K562 (cell line): ENCODE data around the gene CCR7. TPM values are rescaled to one million over a fixed set of nuclear protein-coding genes. Genes with fewer than 3 reads are reported as not detected.

Experiments
- DACH1 ChIP-seq: fragments of 450-650 bp; IDR thresholded peaks from 2 replicates; pipeline ENCODE4 v1.6.1; 2018; ENCODE audit not compliant: partially characterized antibody
- FOSL1 ChIP-seq: fragments of 200-800 bp; sonication (Bioruptor generic); conservative IDR thresholded peaks from 2 replicates; pipeline ENCODE4 v1.6.1; 2016; ENCODE audit warnings: missing genetic modification characterization, missing compliant biosample characterization
- FOXM1 ChIP-seq, 2 experiments: fragments of 450-650 bp in 1 of 2; sonication (generic) in 1 of 2; formaldehyde crosslinking in 1 of 2; IDR thresholded peaks; 2 replicates each; pipeline versions ENCODE4 v1.6.1 to v1.9.0; 2017 to 2022; ENCODE audit warnings: low read depth in 2 of 2, mild to moderate bottlenecking in 2 of 2, missing genetic modification reagents in 1 of 2, moderate library complexity in 1 of 2
- HIVEP1 ChIP-seq: fragments of 250-450 bp; sonication (Bioruptor Pico); IDR thresholded peaks from 2 replicates; pipeline ENCODE4 v1.4.0; 2020; ENCODE audit warnings: mild to moderate bottlenecking
- LARP7 ChIP-seq: fragments of 450-650 bp; IDR thresholded peaks from 2 replicates; pipeline ENCODE4 v1.6.1; 2016
- MYC ChIP-seq, 2 experiments: fragments of 250-450 bp in 1 of 2; sonication (Bioruptor Pico) in 1 of 2; IDR thresholded peaks; 2 replicates each; pipeline versions ENCODE4 v1.5.1 to v1.6.1; 2012 to 2021; ENCODE audit warnings: low read depth in 2 of 2, borderline replicate concordance in 1 of 2, improper control_type of control experiment in 1 of 2, low read length in 1 of 2, mild to moderate bottlenecking in 1 of 2, moderate library complexity in 1 of 2
- NCOR1 ChIP-seq: fragments of 450-650 bp; IDR thresholded peaks from 2 replicates; pipeline ENCODE4 v1.6.1; 2016; ENCODE audit warnings: mild to moderate bottlenecking, moderate library complexity
- PHF21A ChIP-seq: fragments of 450-650 bp; IDR thresholded peaks from 2 replicates; pipeline ENCODE4 v1.6.1; 2017; ENCODE audit warnings: low read depth, borderline replicate concordance
- RCOR1 ChIP-seq, 2 experiments: IDR thresholded peaks; 2 replicates each; pipeline ENCODE4 v1.6.1; 2012; ENCODE audit warnings: low read depth in 2 of 2, low read length in 2 of 2, borderline replicate concordance in 1 of 2, improper control_type of control experiment in 1 of 2
- SRSF3 ChIP-seq: fragments of 200-400 bp; formaldehyde crosslinking; IDR thresholded peaks from 2 replicates; pipeline ENCODE4 v1.6.1; 2016; ENCODE audit warnings: mild to moderate bottlenecking, low read length, moderate library complexity; ENCODE audit not compliant: insufficient read depth
- STAT5A ChIP-seq: IDR thresholded peaks from 2 replicates; pipeline ENCODE4 v1.6.1; 2012; ENCODE audit warnings: low read length, inconsistent platforms, borderline replicate concordance
- ZNF24 ChIP-seq: fragments of 450-650 bp; IDR thresholded peaks from 2 replicates; pipeline ENCODE4 v1.6.1; 2016
- polyA plus RNA-seq, 8 experiments: library from polyadenylated mRNA; depleted of rRNA in 4 of 8; stranded (reverse) in 5 of 8; unstranded in 3 of 8; fragments of >200 nt; fragmentation: Nextera tagmentation in 2 of 8; fragmentation: Illumina TruSeq in 1 of 8; extraction: Ambion mirVana in 2 of 8; extraction: Trizol in 1 of 8; gene quantifications; 2 replicates each; pipeline versions ENCODE4 v1.2.1 to v1.2.3, GENCODE V29; 2011 to 2014; ENCODE audit warnings: inconsistent platforms in 1 of 8, missing spikeins in 1 of 8
- total RNA-seq, 7 experiments: library from RNA; depleted of rRNA in 6 of 7; stranded (reverse); fragments of >200 nt in 6 of 7; fragmentation: Illumina TruSeq in 2 of 7; extraction: Trizol in 2 of 7; gene quantifications; 2 replicates each; pipeline versions ENCODE4 v1.2.1 to v1.2.3, GENCODE V29; 2011 to 2021; ENCODE audit warnings: low replicate concordance in 1 of 7
- TF ChIP-seq, protein P1 (sequence below): fragments of 450-650 bp; IDR thresholded peaks from 2 replicates; pipeline ENCODE4 v1.6.1; 2018; ENCODE audit not compliant: partially characterized antibody
- TF ChIP-seq, protein P2 (sequence below): fragments of 450-650 bp; IDR thresholded peaks from 2 replicates; pipeline ENCODE4 v1.6.1; 2016; ENCODE audit warnings: antibody characterized with exemption
- TF ChIP-seq, protein P3 (sequence below): IDR thresholded peaks from 3 replicates; pipeline ENCODE4 v1.6.1; 2011; ENCODE audit warnings: borderline replicate concordance, mild to moderate bottlenecking; ENCODE audit not compliant: insufficient read length, insufficient read depth
- TF ChIP-seq, protein P4 (sequence below): fragments of 200-800 bp; sonication (Bioruptor generic); IDR thresholded peaks from 2 replicates; pipeline ENCODE4 v1.6.1; 2017; ENCODE audit warnings: missing genetic modification characterization, missing compliant biosample characterization
- TF ChIP-seq, protein P5 (sequence below): fragments of 450-650 bp; IDR thresholded peaks from 2 replicates; pipeline ENCODE4 v1.6.1; 2017; ENCODE audit warnings: mild to moderate bottlenecking, moderate library complexity

The CCR7 gene
- total and polyA plus RNA-seq, 9 of the 15 experiments (the other 6 are each of a cell fraction or from before 2014, with no cell fraction given) = 0.14 to 1.4 (median 0.56) TPM

DNA sequence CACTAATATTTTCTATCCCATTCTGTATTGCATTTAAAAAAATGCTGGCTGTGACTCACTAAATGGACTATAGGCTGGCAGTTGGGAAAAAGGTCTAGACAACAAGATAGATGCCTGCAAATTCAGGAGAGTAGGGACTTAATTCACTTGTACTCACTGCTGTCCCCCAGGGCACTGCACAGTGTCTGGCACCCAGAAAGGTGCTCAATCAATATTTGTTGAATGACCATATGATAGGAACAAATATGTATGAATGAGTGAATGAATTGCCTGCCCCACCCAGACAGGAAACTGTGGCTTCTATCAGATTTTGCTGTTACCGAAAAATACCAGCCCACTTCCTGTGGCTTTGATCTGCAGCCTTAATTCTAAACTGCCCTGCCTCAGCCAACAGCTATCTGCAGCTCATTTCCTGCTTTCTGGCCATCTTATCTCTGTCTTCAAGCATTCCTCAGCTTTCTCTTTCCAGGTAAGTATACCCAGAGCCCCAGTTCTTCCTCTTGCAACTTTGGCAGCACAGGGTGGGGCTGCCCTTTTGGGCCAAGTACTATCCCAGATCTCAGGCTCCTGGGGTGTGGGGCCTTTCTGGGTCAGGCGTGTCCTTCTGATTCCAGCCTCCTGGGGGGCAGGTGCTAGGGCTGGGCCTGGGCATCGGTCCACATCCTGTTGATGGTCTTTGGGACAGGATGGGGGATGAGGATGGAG lies 48.5 kb downstream of the CCR7 start (continued):
- TF ChIP-seq, protein P1, sequence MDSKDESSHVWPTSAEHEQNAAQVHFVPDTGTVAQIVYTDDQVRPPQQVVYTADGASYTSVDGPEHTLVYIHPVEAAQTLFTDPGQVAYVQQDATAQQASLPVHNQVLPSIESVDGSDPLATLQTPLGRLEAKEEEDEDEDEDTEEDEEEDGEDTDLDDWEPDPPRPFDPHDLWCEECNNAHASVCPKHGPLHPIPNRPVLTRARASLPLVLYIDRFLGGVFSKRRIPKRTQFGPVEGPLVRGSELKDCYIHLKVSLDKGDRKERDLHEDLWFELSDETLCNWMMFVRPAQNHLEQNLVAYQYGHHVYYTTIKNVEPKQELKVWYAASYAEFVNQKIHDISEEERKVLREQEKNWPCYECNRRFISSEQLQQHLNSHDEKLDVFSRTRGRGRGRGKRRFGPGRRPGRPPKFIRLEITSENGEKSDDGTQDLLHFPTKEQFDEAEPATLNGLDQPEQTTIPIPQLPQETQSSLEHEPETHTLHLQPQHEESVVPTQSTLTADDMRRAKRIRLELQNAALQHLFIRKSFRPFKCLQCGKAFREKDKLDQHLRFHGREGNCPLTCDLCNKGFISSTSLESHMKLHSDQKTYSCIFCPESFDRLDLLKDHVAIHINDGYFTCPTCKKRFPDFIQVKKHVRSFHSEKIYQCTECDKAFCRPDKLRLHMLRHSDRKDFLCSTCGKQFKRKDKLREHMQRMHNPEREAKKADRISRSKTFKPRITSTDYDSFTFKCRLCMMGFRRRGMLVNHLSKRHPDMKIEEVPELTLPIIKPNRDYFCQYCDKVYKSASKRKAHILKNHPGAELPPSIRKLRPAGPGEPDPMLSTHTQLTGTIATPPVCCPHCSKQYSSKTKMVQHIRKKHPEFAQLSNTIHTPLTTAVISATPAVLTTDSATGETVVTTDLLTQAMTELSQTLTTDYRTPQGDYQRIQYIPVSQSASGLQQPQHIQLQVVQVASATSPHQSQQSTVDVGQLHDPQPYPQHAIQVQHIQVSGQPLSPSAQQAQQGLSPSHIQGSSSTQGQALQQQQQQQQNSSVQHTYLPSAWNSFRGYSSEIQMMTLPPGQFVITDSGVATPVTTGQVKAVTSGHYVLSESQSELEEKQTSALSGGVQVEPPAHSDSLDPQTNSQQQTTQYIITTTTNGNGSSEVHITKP = no peak
- peak; percentile 13 for TF ChIP-seq DACH1
- TF ChIP-seq, protein P2, sequence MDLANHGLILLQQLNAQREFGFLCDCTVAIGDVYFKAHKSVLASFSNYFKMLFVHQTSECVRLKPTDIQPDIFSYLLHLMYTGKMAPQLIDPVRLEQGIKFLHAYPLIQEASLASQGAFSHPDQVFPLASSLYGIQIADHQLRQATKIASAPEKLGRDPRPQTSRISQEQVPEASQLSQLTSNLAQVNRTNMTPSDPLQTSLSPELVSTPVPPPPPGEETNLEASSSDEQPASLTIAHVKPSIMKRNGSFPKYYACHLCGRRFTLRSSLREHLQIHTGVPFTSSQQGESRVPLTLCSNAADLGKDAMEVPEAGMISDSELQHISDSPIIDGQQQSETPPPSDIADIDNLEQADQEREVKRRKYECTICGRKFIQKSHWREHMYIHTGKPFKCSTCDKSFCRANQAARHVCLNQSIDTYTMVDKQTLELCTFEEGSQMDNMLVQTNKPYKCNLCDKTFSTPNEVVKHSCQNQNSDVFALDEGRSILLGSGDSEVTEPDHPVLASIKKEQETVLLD = peak; percentile 46; the same call in 1 of the 2 replicates
- TF ChIP-seq, protein P3, sequence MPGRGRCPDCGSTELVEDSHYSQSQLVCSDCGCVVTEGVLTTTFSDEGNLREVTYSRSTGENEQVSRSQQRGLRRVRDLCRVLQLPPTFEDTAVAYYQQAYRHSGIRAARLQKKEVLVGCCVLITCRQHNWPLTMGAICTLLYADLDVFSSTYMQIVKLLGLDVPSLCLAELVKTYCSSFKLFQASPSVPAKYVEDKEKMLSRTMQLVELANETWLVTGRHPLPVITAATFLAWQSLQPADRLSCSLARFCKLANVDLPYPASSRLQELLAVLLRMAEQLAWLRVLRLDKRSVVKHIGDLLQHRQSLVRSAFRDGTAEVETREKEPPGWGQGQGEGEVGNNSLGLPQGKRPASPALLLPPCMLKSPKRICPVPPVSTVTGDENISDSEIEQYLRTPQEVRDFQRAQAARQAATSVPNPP = no peak
- TF ChIP-seq RCOR1 (IDR thresholded peaks at IDR 0.05; ENCODE audit: borderline replicate concordance in 1 of 2, low read depth in 2 of 2, low read length in 2 of 2) = peak; percentile 44 to 91; a peak in 3 of 4 replicates
- peak; percentile 76 for TF ChIP-seq STAT5A
- peak; percentile 63 for TF ChIP-seq FOXM1 (IDR thresholded peaks at IDR 0.05; ENCODE audit: low read depth)
- TF ChIP-seq FOXM1 (CRISPR knock-in tag; IDR thresholded peaks at IDR 0.05; ENCODE audit: low read depth) = no peak
- peak; percentile 65 for TF ChIP-seq FOSL1 (tag)
- TF ChIP-seq LARP7 = no peak
- TF ChIP-seq HIVEP1 = 0 out of 2 replicates have a peak, but pooled peaks have one; percentile 63
- TF ChIP-seq, protein P4, sequence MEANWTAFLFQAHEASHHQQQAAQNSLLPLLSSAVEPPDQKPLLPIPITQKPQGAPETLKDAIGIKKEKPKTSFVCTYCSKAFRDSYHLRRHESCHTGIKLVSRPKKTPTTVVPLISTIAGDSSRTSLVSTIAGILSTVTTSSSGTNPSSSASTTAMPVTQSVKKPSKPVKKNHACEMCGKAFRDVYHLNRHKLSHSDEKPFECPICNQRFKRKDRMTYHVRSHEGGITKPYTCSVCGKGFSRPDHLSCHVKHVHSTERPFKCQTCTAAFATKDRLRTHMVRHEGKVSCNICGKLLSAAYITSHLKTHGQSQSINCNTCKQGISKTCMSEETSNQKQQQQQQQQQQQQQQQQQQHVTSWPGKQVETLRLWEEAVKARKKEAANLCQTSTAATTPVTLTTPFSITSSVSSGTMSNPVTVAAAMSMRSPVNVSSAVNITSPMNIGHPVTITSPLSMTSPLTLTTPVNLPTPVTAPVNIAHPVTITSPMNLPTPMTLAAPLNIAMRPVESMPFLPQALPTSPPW (CRISPR knock-in tag) = peak; percentile 69
- peak; percentile 98 for TF ChIP-seq ZNF24
- TF ChIP-seq, protein P5, sequence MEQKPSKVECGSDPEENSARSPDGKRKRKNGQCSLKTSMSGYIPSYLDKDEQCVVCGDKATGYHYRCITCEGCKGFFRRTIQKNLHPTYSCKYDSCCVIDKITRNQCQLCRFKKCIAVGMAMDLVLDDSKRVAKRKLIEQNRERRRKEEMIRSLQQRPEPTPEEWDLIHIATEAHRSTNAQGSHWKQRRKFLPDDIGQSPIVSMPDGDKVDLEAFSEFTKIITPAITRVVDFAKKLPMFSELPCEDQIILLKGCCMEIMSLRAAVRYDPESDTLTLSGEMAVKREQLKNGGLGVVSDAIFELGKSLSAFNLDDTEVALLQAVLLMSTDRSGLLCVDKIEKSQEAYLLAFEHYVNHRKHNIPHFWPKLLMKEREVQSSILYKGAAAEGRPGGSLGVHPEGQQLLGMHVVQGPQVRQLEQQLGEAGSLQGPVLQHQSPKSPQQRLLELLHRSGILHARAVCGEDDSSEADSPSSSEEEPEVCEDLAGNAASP = no peak
- peak; percentile 81 for TF ChIP-seq NCOR1
- TF ChIP-seq SRSF3 = no peak
- 0 out of 2 replicates have a peak, but pooled peaks have one; percentile 37 for TF ChIP-seq PHF21A
- TF ChIP-seq MYC (IDR thresholded peaks at IDR 0.05; ENCODE audit: low read depth, low read length) = 0 out of 2 replicates have a peak, but pooled peaks have one; percentile 28
- TF ChIP-seq MYC (CRISPR knock-in tag; IDR thresholded peaks at IDR 0.05; ENCODE audit: borderline replicate concordance, low read depth) = no peak
